Stimulated activated CD4-positive, alpha-beta T cell treated with anti-CD3 and anti-CD28 coated beads, TNF-alpha, amount 100 ng/mL, for 1 hour (primary cell): ENCODE data around the gene XYLT1.

Experiments
- DNase-seq, 3 donors: peaks; one replicate each; pipeline ENCODE4 v3.0.0-alpha.2; 2020; ENCODE audit warnings: low read depth in 3 of 3, low spot score in 1 of 3

Gene XYLT1

GRCh38 chr16:17126156-17126555 is 344.6 kb downstream of the XYLT1 start:
- DNase-seq = no peak

- DNase-seq = no peak
These were observed 345.1 kb downstream of the XYLT1 start for GRCh38 chr16:17125671-17126070.

DNA sequence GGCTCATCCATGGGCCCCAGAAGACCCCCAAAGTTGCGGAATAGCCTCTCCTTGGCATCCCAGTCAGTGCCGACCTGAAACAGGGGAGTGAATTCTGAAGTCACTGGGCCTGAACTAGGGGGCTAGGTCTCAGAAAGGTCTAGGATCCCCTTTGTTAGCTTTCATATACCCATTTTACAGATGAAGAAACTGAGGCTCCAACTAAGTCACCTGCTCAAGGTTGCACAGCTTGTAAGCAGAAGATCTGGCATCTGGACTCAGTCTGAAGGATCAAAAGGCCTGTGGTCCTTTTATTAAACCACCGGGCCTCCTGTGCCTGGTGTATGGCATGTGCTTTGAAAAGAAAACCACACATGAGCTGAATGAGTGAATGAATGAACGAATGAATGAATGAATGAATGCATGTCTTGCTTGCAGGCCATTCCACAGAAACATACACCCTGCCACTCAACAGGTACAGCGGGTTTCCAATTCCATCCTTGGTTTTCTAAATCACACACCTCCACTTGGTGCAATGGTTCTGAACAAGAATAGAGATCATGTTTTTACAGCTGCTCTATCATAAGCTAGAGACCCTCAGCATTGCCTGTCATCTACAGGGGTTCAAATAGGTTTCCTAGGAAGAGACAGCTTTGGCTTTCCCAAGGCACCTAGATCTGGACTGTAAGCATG is 352.7 kb downstream of the XYLT1 start:
- no peak for DNase-seq

DNA sequence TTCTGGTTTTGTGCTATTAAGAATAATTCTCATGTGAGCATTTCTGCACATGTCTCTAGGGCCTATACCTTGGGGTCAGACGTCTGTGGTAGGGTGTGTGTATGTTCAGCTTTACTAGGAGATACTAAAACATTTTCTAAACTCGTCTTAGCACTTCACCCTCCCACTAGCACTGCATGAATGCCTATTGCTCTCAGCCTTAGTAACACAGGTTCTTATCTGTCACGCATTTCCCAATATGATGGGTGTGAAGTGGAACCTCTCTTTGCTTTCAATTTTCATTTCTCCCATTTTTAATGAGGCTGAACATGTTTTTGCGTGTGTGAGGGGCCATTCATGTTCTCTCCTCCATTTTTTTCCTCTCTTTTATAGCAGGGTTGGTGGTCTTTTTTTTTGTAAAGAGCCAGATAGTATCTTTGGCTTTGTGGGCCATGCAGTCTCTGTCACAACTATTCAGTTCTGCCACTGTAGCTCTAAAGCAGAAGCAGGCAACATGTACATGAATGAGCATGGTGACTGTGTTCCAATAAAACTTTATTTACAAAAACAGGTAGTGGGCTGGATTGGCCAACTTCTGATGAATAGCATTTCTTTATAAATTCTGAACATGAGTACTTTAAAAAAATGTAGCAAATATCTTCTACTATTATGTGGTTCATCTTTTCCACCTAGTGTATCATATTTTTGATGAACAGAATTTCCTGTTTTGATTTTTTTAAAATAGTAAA is 354.0 kb downstream of the XYLT1 start:
- no peak for DNase-seq

- no peak for DNase-seq
These were observed 361.3 kb downstream of the XYLT1 start for GRCh38 chr16:17109413-17109812.

DNA sequence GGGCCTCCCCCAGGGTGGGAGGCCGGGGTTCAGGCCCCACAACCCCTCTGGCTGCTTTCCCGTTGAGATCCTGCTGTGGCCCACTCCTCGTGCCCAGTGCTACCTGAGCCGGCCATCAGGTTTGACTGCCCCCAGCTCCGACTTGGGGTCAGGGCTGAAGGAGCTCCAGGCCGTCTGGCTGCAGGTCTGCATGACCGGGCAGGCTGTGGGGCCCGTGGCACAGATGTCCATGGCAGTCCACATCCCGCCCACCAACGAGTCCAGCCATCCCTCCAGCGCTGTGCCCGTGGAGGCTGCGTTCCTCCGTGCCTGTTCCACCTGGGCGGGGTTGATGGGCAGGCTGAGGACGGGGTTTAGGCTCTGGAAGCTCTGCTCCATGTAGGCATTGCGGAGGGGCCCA is 362.2 kb downstream of the XYLT1 start:
- no peak for DNase-seq

DNA sequence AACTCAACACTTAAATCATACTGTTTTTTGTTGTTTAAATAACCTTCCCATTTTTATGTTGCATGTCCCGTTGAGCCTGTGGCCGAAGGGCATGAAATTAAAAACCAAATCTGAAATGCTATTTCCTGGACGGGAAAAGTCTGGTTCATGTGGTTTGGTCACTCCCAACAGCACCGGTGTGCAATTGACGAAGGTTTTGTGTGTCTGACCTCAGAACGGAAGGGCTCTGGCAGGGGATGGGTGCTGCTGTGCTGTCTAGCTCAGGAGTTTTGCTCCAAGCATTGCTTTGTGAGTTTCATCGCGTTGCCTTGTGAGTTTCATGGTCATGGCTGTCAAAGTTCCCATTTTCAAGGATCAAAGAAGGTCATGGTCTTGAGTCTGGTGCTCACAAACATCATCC is 363.3 kb downstream of the XYLT1 start:
- DNase-seq = no peak

GRCh38 chr16:17106243-17106791 is 364.4 kb downstream of the XYLT1 start:
- DNase-seq = no peak

DNA sequence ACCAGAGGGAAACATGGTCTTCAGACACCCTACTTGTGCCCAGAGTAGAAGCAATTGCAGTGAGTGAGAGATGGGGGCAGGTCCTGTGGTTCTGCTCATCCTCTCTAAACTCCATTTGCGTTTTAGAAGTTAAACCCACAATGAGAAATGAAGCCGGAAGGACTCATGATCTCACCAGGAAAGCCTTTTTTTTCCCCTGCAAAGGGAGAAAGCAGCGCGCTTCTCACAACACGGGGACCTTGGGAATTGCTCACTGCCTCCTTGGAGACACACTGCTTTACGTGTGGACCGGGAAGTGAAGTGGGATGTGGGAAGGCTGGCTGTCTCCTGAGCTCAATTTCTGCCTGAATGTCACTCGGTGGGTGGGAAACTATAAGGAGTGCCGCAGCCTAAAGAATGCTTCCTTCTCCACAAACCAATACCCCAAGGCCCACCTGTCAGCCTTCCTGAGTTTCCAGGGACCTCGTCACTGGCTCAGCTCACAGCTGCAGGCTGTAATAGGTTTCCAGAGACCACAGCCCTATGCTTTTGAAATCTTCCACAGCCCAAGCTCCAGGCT is 365.4 kb downstream of the XYLT1 start:
- DNase-seq = no peak

GRCh38 chr16:17104654-17105053 is 366.1 kb downstream of the XYLT1 start:
- no peak for DNase-seq

GRCh38 chr16:17103216-17103615 is 367.5 kb downstream of the XYLT1 start:
- DNase-seq = no peak

GRCh38 chr16:17101646-17102045 is 369.1 kb downstream of the XYLT1 start:
- DNase-seq = no peak

DNA sequence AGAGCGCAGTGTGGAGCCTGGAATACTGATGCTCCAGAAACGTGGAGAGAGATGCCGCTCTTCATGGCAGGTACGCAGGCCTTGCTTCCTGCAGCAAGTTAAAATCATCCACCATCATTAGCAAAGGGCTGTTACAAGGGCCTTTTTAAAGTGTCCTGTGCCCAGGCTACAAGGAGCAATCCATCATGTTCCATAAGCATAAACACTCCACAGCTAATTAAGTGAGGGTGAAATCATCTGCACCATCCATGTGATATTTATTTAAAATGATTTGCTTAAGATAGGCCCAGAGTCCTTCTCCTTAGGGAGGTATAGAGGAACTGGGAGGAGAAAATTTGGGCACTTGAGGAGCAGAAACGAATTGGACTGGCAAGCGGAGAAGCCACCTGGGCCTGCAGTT is 372.1 kb downstream of the XYLT1 start:
- DNase-seq = no peak

- no peak for DNase-seq
These were observed 386.6 kb downstream of the XYLT1 start for GRCh38 chr16:17084130-17084529.

DNA sequence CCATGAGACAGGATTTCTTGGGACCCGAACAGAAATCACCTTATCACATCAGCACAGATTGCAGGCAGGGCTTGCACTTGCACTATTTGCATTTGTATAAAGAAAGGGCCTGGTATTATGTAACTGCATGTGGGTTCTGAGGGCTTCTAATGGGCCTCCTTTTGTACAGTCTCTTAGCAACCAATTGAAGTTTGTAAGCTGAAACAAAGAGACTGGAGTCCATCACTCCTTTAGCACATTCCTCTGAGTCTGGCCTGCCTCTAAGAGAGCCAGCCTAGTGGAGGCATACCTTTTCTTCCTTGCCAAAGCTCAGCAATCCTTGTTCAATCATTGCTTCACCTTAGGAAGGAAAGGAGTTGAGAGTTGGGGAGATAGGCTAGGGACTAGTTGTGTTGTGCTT is 387.1 kb downstream of the XYLT1 start:
- DNase-seq = no peak

GRCh38 chr16:17082095-17082882 is 388.5 kb downstream of the XYLT1 start:
- no peak for DNase-seq

- DNase-seq = no peak
These were observed 390.7 kb downstream of the XYLT1 start for GRCh38 chr16:17080105-17080504.

GRCh38 chr16:17078931-17079631 is 391.7 kb downstream of the XYLT1 start:
- DNase-seq = no peak

- DNase-seq = no peak
These were observed 393.8 kb downstream of the XYLT1 start for GRCh38 chr16:17076818-17077498.

GRCh38 chr16:17076092-17076754 is 394.5 kb downstream of the XYLT1 start:
- DNase-seq = no peak
